ENCODE data around the gene STX8.

- TF ChIP-seq POLR2A (IDR thresholded peaks at IDR 0.05; ENCODE audit: low read depth, low read length) (no peak), TAF1 (IDR thresholded peaks at IDR 0.05; ENCODE audit: low read depth, low read length) (no peak)
Observed at GRCh38 chr17:9226794-9227135, 348.9 kb downstream of the STX8 start.

All from GM12891 (cell line).